Measurements from ENCODE around the gene AADACL3. TPM values are rescaled to one million over a fixed set of nuclear protein-coding genes. Genes with fewer than 3 reads are reported as not detected.

The AADACL3 gene
- total RNA-seq, 2 experiments from 2014 or later = not detected

- no peak overlapping the region for H3K27ac Mint-ChIP-seq
- Histone ChIP-seq H3K27me3 (ENCODE audit: control insufficient read depth in 1 of 2, insufficient read depth in 2 of 2, low read length in 2 of 2) (peaks cover 0 to 6% of the 10 kb centered on the region in 2 experiments), H3K9me3 (ENCODE audit: control insufficient read depth in 1 of 2, insufficient read depth in 1 of 2, low read length in 2 of 2) (peaks cover 0 to 2% of the 10 kb centered on the region in 2 experiments), H3K4me3 (ENCODE audit: low read length) (no peak overlapping the region), H3K36me3 (ENCODE audit: insufficient read depth, low read length) (no peaks in the 10 kb centered on the region), H3K27ac (ENCODE audit: low read depth in 1 of 2, low read length in 2 of 2) (no peak overlapping the region), H3K4me1 (ENCODE audit: insufficient read depth, low read length) (no peaks in the 10 kb centered on the region)
- H3K9me3 Mint-ChIP-seq = no peaks in the 10 kb centered on the region
- H3K36me3 Mint-ChIP-seq (ENCODE audit: low read depth) = no peaks in the 10 kb centered on the region
- ChIA-PET POLR2A (no interaction called here), CTCF (no interaction called here)
- H3K27me3 Mint-ChIP-seq = peaks cover 57% of the 10 kb centered on the region
- TF ChIP-seq CTCF (IDR thresholded peaks at IDR 0.05) = no peak
- H3K4me3 Mint-ChIP-seq = no peak overlapping the region
- intact Hi-C loops (cut with DNase I, micrococcal nuclease) = no loop called here
- ATAC-seq (ENCODE audit: poor library complexity) = no peak
- no peaks in the 10 kb centered on the region for H3K4me1 Mint-ChIP-seq (ENCODE audit: low read depth)
- DNase-seq = no peak
These were observed 19.3 kb upstream of the AADACL3 start for GRCh38 chr1:12696658-12697057.

GRCh38 chr1:12697397-12697796 is 18.5 kb upstream of the AADACL3 start:
- no peak overlapping the region for H3K4me3 ChIP-seq (ENCODE audit: low read length)
- no peak for TF ChIP-seq CTCF (IDR thresholded peaks at IDR 0.05)
- H3K4me1 Mint-ChIP-seq (ENCODE audit: low read depth) = no peaks in the 10 kb centered on the region
- no peak overlapping the region for H3K27ac ChIP-seq (ENCODE audit: low read depth in 1 of 2, low read length in 2 of 2)
- no peak overlapping the region for H3K27ac Mint-ChIP-seq
- H3K27me3 ChIP-seq (ENCODE audit: control insufficient read depth in 1 of 2, insufficient read depth in 2 of 2, low read length in 2 of 2) = peaks cover 3 to 9% of the 10 kb centered on the region in 2 experiments
- peaks cover 53% of the 10 kb centered on the region for H3K27me3 Mint-ChIP-seq
- ChIA-PET CTCF (no interaction called here), POLR2A (no interaction called here)
- intact Hi-C loops (cut with DNase I, micrococcal nuclease) = no loop called here
- H3K9me3 Mint-ChIP-seq = no peaks in the 10 kb centered on the region
- H3K36me3 Mint-ChIP-seq (ENCODE audit: low read depth) = no peaks in the 10 kb centered on the region
- peaks cover 0 to 7% of the 10 kb centered on the region in 2 experiments for H3K9me3 ChIP-seq (ENCODE audit: control insufficient read depth in 1 of 2, insufficient read depth in 1 of 2, low read length in 2 of 2)
- no peaks in the 10 kb centered on the region for H3K36me3 ChIP-seq (ENCODE audit: insufficient read depth, low read length)
- no peaks in the 10 kb centered on the region for H3K4me1 ChIP-seq (ENCODE audit: insufficient read depth, low read length)
- ATAC-seq (ENCODE audit: poor library complexity) (no peak), DNase-seq (no peak)
- no peak overlapping the region for H3K4me3 Mint-ChIP-seq

GRCh38 chr1:12703821-12704451 is 12.0 kb upstream of the AADACL3 start:
- CTCF ChIA-PET = no interaction called here
- peaks cover 30% of the 10 kb centered on the region for H3K27me3 Mint-ChIP-seq
- TF ChIP-seq CTCF (IDR thresholded peaks at IDR 0.05) = no peak

More at GRCh38 chr1:12703821-12704451, 12.0 kb upstream of the AADACL3 start:
- H3K27me3 ChIP-seq (ENCODE audit: control insufficient read depth in 1 of 2, insufficient read depth in 2 of 2, low read length in 2 of 2) = peaks cover 3 to 14% of the 10 kb centered on the region in 2 experiments
- Mint-ChIP-seq H3K4me3 (no peak overlapping the region), H3K36me3 (ENCODE audit: low read depth) (no peaks in the 10 kb centered on the region), H3K27ac (no peak overlapping the region), H3K9me3 (peaks cover 3% of the 10 kb centered on the region), H3K4me1 (ENCODE audit: low read depth) (no peaks in the 10 kb centered on the region)
- H3K4me3 ChIP-seq (ENCODE audit: low read length) = no peak overlapping the region
- intact Hi-C loops (cut with DNase I, micrococcal nuclease) = no loop called here
- no peaks in the 10 kb centered on the region for H3K4me1 ChIP-seq (ENCODE audit: insufficient read depth, low read length)
- H3K9me3 ChIP-seq (ENCODE audit: control insufficient read depth in 1 of 2, insufficient read depth in 1 of 2, low read length in 2 of 2) = peaks cover 9 to 16% of the 10 kb centered on the region in 2 experiments
- no peak overlapping the region for H3K27ac ChIP-seq (ENCODE audit: low read depth in 1 of 2, low read length in 2 of 2)
- H3K36me3 ChIP-seq (ENCODE audit: insufficient read depth, low read length) = no peaks in the 10 kb centered on the region
- DNase-seq (no peak), ATAC-seq (ENCODE audit: poor library complexity) (no peak)
- POLR2A ChIA-PET = no interaction called here

Data from CD4-positive, alpha-beta T cell (primary cell).